Lower leg skin (tissue), 3 donors: ENCODE measurements around the gene TNFSF18.

Source experiments
- CTCF ChIP-seq, 3 donors: fragments of 450-650 bp; IDR thresholded peaks; one replicate each; pipeline ENCODE4 v1.5.1; 2016; ENCODE audit warnings: antibody characterized with exemption in 3 of 3, mild to moderate bottlenecking in 3 of 3, moderate library complexity in 2 of 3
- POLR2A ChIP-seq, 2 donors: fragments of 450-650 bp; IDR thresholded peaks; one replicate each; pipeline ENCODE4 v1.6.1; 2016 to 2017; ENCODE audit warnings: antibody characterized with exemption in 2 of 2, mild to moderate bottlenecking in 1 of 2, moderate library complexity in 1 of 2

- TF ChIP-seq CTCF (IDR thresholded peaks at IDR 0.05) (no peak), POLR2A (IDR thresholded peaks at IDR 0.05) (no peak)
Measured at GRCh38 chr1:173082913-173083312, 32.2 kb upstream of the TNFSF18 start.
